Esophagus muscularis mucosa (tissue), 4 donors: Measurements from ENCODE around the gene BLOC1S4. TPM values are rescaled to one million over a fixed set of nuclear protein-coding genes. Genes with fewer than 3 reads are reported as not detected.
"Not testable (repeated sequence)": the region's sequence is repeated elsewhere in the genome, so short reads cannot be mapped to it uniquely, and the experiment has no call there.

Experiments
- DNase-seq: peaks from one replicate; pipeline ENCODE4 v3.0.0-alpha.2; 2017; ENCODE audit errors: extremely low spot score
- H3K27ac ChIP-seq, 4 donors: fragments of 200-600 bp; sonication (generic); replicated peaks in 1 of 4; 1 replicate in 3 of 4; 2 replicates in 1 of 4; pipeline ENCODE4 v1.5.1; 2016 to 2019; ENCODE audit warnings: mild to moderate bottlenecking in 1 of 4
- H3K27me3 ChIP-seq, 4 donors: fragments of 200-600 bp; sonication (generic); one replicate each; pipeline versions ENCODE4 v1.5.1 to v1.6.0; 2016 to 2019
- H3K36me3 ChIP-seq, 4 donors: fragments of 200-600 bp; sonication (generic); one replicate each; pipeline ENCODE4 v1.5.1; 2016 to 2019
- H3K4me1 ChIP-seq, 4 donors: fragments of 200-600 bp; sonication (generic); one replicate each; pipeline ENCODE4 v1.5.1; 2016 to 2019
- H3K4me3 ChIP-seq, 4 donors: fragments of 200-600 bp; sonication (generic); 1 replicate in 2 of 4; 2 replicates in 2 of 4; pipeline ENCODE4 v1.5.1; 2016 to 2019; ENCODE audit warnings: mild to moderate bottlenecking in 4 of 4, moderate library complexity in 1 of 4
- H3K9me3 ChIP-seq, 4 donors: fragments of 200-600 bp; sonication (generic); 1 replicate in 3 of 4; 2 replicates in 1 of 4; pipeline ENCODE4 v1.5.1; 2016 to 2019
- CTCF ChIP-seq, 3 experiments: fragments of 200-600 bp in 2 of 3; fragments of 450-650 bp in 1 of 3; sonication (generic) in 2 of 3; IDR thresholded peaks; one replicate each; pipeline ENCODE4 v1.5.1; 2017 to 2019; ENCODE audit warnings: antibody characterized with exemption in 3 of 3, mild to moderate bottlenecking in 2 of 3, moderate library complexity in 1 of 3
- EP300 ChIP-seq: sonication (generic); formaldehyde crosslinking; IDR thresholded peaks from one replicate; pipeline ENCODE4 v1.6.1; 2017; ENCODE audit warnings: antibody characterized with exemption
- POLR2A ChIP-seq: fragments of 450-650 bp; IDR thresholded peaks from one replicate; pipeline ENCODE4 v1.6.1; 2017; ENCODE audit warnings: antibody characterized with exemption, moderate library complexity, mild to moderate bottlenecking, low read depth
- POLR2AphosphoS5 ChIP-seq, 2 donors: sonication (generic); formaldehyde crosslinking; IDR thresholded peaks; one replicate each; pipeline ENCODE4 v1.6.1; 2017; ENCODE audit warnings: antibody characterized with exemption in 2 of 2
- WGBS: methylation state at CpG from one replicate; pipeline ENCODE4 v1.1.5; 2018; 5-methylcytosine and 5-hydroxymethylcytosine counted together
- intact Hi-C: fragments of 100-400 bp; cut with DNase I; formaldehyde crosslinking; loops from one replicate; pipeline ENCODE4 v1.15.1; 2023
- total RNA-seq, 4 donors: library from RNA; depleted of rRNA; stranded (reverse); fragments of >200 nt; gene quantifications; one replicate each; pipeline versions ENCODE4 v1.1.0 to v1.2.1, GENCODE V29; 2016

BLOC1S4 gene
- total RNA-seq, 4 donors from 2014 or later: 15.8 to 21.9 (median 17.9) TPM

- no peaks in the 10 kb centered on the region for H3K9me3 ChIP-seq
- WGBS: 96% methylated on average over 10 of the region's 10 CpGs
- H3K4me3 ChIP-seq: no peak overlapping the region
- H3K4me1 ChIP-seq: peaks cover 20 to 33% (median 28%) of the 10 kb centered on the region in 4 donors
- TF ChIP-seq POLR2A (no peak), POLR2AphosphoS5 (IDR thresholded peaks at IDR 0.05) (no peak), EP300 (no peak)
- no peaks in the 10 kb centered on the region for H3K27me3 ChIP-seq
- no peak overlapping the region for H3K27ac ChIP-seq
- H3K36me3 ChIP-seq: no peaks in the 10 kb centered on the region
- intact Hi-C loops: loop anchor here (2.0 to 5.0 kb wide), 2 partner anchors 152 to 251 kb away; no protein-coding TSS in a partner anchor
- no peak for DNase-seq
Measured at GRCh38 chr4:6721121-6721520, 5.1 kb downstream of the BLOC1S4 start.

GRCh38 chr4:6722891-6723290 lies 6.9 kb downstream of the BLOC1S4 start:
- Histone ChIP-seq H3K4me1 (peaks cover 9 to 28% (median 22%) of the 10 kb centered on the region in 4 donors), H3K36me3 (no peaks in the 10 kb centered on the region), H3K27ac (no peak overlapping the region), H3K9me3 (no peaks in the 10 kb centered on the region), H3K27me3 (no peaks in the 10 kb centered on the region), H3K4me3 (no peak overlapping the region)
- no peak for DNase-seq
- intact Hi-C loops: loop anchor here (5.0 kb wide), 1 partner anchor 249 kb away; no protein-coding TSS in a partner anchor
- WGBS: 95% methylated on average over 7 of the region's 12 CpGs
- TF ChIP-seq POLR2AphosphoS5 (IDR thresholded peaks at IDR 0.05) (no peak), EP300 (no peak), CTCF (IDR thresholded peaks at IDR 0.05) (no peak), POLR2A (no peak)

GRCh38 chr4:6723851-6724250 lies 7.9 kb downstream of the BLOC1S4 start:
- TF ChIP-seq POLR2A (no peak), POLR2AphosphoS5 (IDR thresholded peaks at IDR 0.05) (no peak), CTCF (IDR thresholded peaks at IDR 0.05) (no peak), EP300 (no peak)
- Histone ChIP-seq H3K27me3 (no peaks in the 10 kb centered on the region), H3K4me1 (peaks cover 7 to 21% (median 16%) of the 10 kb centered on the region in 4 donors), H3K9me3 (no peaks in the 10 kb centered on the region), H3K36me3 (no peaks in the 10 kb centered on the region), H3K27ac (no peak overlapping the region), H3K4me3 (no peak overlapping the region)
- WGBS: 94% methylated on average over 5 of the region's 8 CpGs
- intact Hi-C loops: loop anchor here (5.0 kb wide), 1 partner anchor 248 kb away; no protein-coding TSS in a partner anchor
- no peak for DNase-seq

GRCh38 chr4:6724421-6725111 lies 8.6 kb downstream of the BLOC1S4 start:
- Histone ChIP-seq H3K27ac (no peak overlapping the region), H3K4me3 (no peak overlapping the region), H3K36me3 (no peaks in the 10 kb centered on the region), H3K4me1 (peaks cover 7 to 21% (median 16%) of the 10 kb centered on the region in 4 donors), H3K27me3 (no peaks in the 10 kb centered on the region), H3K9me3 (no peaks in the 10 kb centered on the region)
- DNase-seq: no peak
- 88% methylated on average over 19 of the region's 21 CpGs for WGBS
- TF ChIP-seq EP300: no peak
- TF ChIP-seq POLR2AphosphoS5 (IDR thresholded peaks at IDR 0.05): no peak
- TF ChIP-seq POLR2A: no peak
- TF ChIP-seq CTCF (IDR thresholded peaks at IDR 0.05): no peak
- intact Hi-C loops: loop anchor here (5.0 kb wide), 1 partner anchor 248 kb away; no protein-coding TSS in a partner anchor

GRCh38 chr4:6725427-6725961 lies 9.5 kb downstream of the BLOC1S4 start:
- H3K27me3 ChIP-seq, DNase-seq, intact Hi-C loops, H3K4me3 ChIP-seq, H3K27ac ChIP-seq, H3K9me3 ChIP-seq, H3K36me3 ChIP-seq: not testable (repeated sequence)
- peaks cover under 1 to 13% (median 10%) of the 10 kb centered on the region in 4 donors for H3K4me1 ChIP-seq
- WGBS: 92% methylated on average over 16 of the region's 16 CpGs
